Measurements from ENCODE around the gene PI4K2B. TPM values are rescaled to one million over a fixed set of nuclear protein-coding genes. Genes with fewer than 3 reads are reported as not detected.

Gene PI4K2B
- total RNA-seq, 1 experiment from 2014 or later, result 10.3 TPM

DNA sequence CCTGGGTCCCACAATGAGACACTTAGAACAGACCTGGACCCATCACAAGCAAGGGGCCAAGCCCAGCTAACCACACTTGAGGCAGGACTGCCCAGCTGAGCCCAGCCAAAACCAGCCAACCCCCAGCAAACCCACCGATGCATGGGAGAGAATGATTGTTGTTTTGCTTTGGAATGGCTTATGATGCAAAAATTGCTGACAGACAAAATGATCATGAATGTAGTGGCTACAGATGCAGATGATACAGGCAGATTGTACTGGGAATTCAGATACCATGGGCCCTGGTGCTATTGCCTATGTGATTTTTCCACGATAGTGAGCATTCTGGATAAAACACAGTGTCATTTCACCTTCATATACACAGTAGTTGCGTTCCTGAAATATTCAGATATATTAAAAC is 69.7 kb downstream of the PI4K2B start:
- Histone ChIP-seq H4K20me1 (ENCODE audit: control insufficient read depth, insufficient read depth, insufficient read length) (no peaks in the 10 kb centered on the region), H3K27me3 (ENCODE audit: insufficient read depth, low read length) (no peaks in the 10 kb centered on the region), H3K23ac (ENCODE audit: insufficient read length, low read depth, low read length) (no peak overlapping the region), H3K56ac (ENCODE audit: insufficient read length, low read depth, low read length) (no peak overlapping the region), H3K14ac (ENCODE audit: insufficient read depth, low read length) (no peak overlapping the region), H3K4me2 (ENCODE audit: insufficient read depth, insufficient read length, low read length) (no peak overlapping the region), H3K9ac (ENCODE audit: extremely low read depth, insufficient read length, low read length) (no peak overlapping the region), H3K18ac (ENCODE audit: insufficient read length, low read depth, low read length) (no peak overlapping the region), H2BK20ac (ENCODE audit: low read depth, low read length, poor library complexity, severe bottlenecking) (no peak overlapping the region), H3K79me2 (ENCODE audit: insufficient read depth, low read length) (no peaks in the 10 kb centered on the region), H3K79me1 (ENCODE audit: insufficient read depth, low read depth, low read length, poor library complexity, severe bottlenecking) (no peaks in the 10 kb centered on the region), H4K91ac (ENCODE audit: insufficient read length, low read depth, low read length) (no peak overlapping the region), H3T11ph (ENCODE audit: low read length) (no peak overlapping the region), H2AFZ (ENCODE audit: low read length) (no peak overlapping the region), H3K4me1 (ENCODE audit: insufficient read depth, low read length) (no peaks in the 10 kb centered on the region), H2BK120ac (ENCODE audit: low read depth, low read length, poor library complexity, severe bottlenecking) (no peak overlapping the region), H3K9me3 (ENCODE audit: control insufficient read depth, low read depth, low read length) (no peaks in the 10 kb centered on the region), H4K5ac (ENCODE audit: insufficient read length, low read depth, low read length) (no peak overlapping the region), H2BK15ac (ENCODE audit: low read depth, low read length) (no peak overlapping the region), H3K27ac (ENCODE audit: insufficient read length, low read depth, low read length) (no peak overlapping the region), H3K23me2 (ENCODE audit: insufficient read length, low read depth, low read length, poor library complexity, severe bottlenecking) (no peaks in the 10 kb centered on the region), H2BK12ac (ENCODE audit: insufficient read length, low read depth, low read length) (no peak overlapping the region), H2AK5ac (ENCODE audit: insufficient read length, low read length) (no peak overlapping the region), H2BK5ac (ENCODE audit: insufficient read length, low read length) (no peak overlapping the region), H3K4ac (ENCODE audit: low read depth, low read length) (no peak overlapping the region), H4K8ac (replicated peaks; ENCODE audit: insufficient read length, low read depth, low read length) (no peak overlapping the region)
- Mint-ChIP-seq H3K9me3 (no peaks in the 10 kb centered on the region), H3K4me3 (no peak overlapping the region), H3K36me3 (ENCODE audit: insufficient read depth in 1 of 3, low read depth in 3 of 3) (no peaks in the 10 kb centered on the region), H3K4me1 (peaks cover 10% of the 10 kb centered on the region in 2 experiments), H3K27me3 (ENCODE audit: low read depth) (peaks cover 12% of the 10 kb centered on the region), H3K27ac (no peak overlapping the region)
- no peak for DNase-seq
- TF ChIP-seq, protein P1, sequence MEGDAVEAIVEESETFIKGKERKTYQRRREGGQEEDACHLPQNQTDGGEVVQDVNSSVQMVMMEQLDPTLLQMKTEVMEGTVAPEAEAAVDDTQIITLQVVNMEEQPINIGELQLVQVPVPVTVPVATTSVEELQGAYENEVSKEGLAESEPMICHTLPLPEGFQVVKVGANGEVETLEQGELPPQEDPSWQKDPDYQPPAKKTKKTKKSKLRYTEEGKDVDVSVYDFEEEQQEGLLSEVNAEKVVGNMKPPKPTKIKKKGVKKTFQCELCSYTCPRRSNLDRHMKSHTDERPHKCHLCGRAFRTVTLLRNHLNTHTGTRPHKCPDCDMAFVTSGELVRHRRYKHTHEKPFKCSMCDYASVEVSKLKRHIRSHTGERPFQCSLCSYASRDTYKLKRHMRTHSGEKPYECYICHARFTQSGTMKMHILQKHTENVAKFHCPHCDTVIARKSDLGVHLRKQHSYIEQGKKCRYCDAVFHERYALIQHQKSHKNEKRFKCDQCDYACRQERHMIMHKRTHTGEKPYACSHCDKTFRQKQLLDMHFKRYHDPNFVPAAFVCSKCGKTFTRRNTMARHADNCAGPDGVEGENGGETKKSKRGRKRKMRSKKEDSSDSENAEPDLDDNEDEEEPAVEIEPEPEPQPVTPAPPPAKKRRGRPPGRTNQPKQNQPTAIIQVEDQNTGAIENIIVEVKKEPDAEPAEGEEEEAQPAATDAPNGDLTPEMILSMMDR (conservative IDR thresholded peaks at IDR 0.05), result no peak
- no CpG with 5 or more reads among the region's 3 CpGs for WGBS (ENCODE audit: extremely low coverage, insufficient read length, low lambda C conversion rate)

Measured in H9 (cell line).